K562 (cell line): ENCODE results near the gene SERPINE2.

Source experiments
- BDP1 ChIP-seq: IDR thresholded peaks from 3 replicates; pipeline ENCODE4 v1.6.1; 2011; ENCODE audit not compliant: insufficient read length, insufficient read depth
- CBX8 ChIP-seq: fragments of 200-600 bp; sonication (generic); IDR thresholded peaks from 2 replicates; pipeline ENCODE4 v1.6.1; 2012; ENCODE audit warnings: borderline replicate concordance, mixed run types, low read depth, mild to moderate bottlenecking, moderate library complexity, mixed read lengths, low read length, control low read depth, inconsistent platforms; ENCODE audit not compliant: poor library complexity, severe bottlenecking; ENCODE audit errors: extremely low read depth
- FOXK1 ChIP-seq: sonication (generic); formaldehyde crosslinking; IDR thresholded peaks from 2 replicates; pipeline ENCODE4 v1.8.0; 2022; ENCODE audit warnings: missing genetic modification reagents, mild to moderate bottlenecking, borderline replicate concordance
- KHSRP ChIP-seq: fragments of 450-650 bp; IDR thresholded peaks from 2 replicates; pipeline ENCODE4 v1.6.1; 2017
- RAD21 ChIP-seq, 2 experiments: fragments of 250-450 bp in 1 of 2; fragments of 450-650 bp in 1 of 2; sonication (Bioruptor Pico) in 1 of 2; formaldehyde crosslinking in 1 of 2; IDR thresholded peaks in 1 of 2; conservative IDR thresholded peaks in 1 of 2; 2 replicates each; pipeline versions ENCODE4 v1.4.0 to v1.8.0; 2020 to 2022; ENCODE audit warnings: mild to moderate bottlenecking in 2 of 2, moderate library complexity in 1 of 2
- RNF2 ChIP-seq: sonication (generic); IDR thresholded peaks from 2 replicates; pipeline ENCODE4 v1.6.1; 2016
- ZNF316 ChIP-seq: fragments of 450-650 bp; IDR thresholded peaks from 2 replicates; pipeline ENCODE4 v1.6.1; 2016
- ZNF445 ChIP-seq: fragments of 250-450 bp; sonication (Bioruptor Pico); IDR thresholded peaks from 2 replicates; pipeline ENCODE4 v1.4.0; 2020; ENCODE audit warnings: low read depth, mild to moderate bottlenecking, moderate library complexity
- TF ChIP-seq, protein P1 (sequence below), 3 experiments: IDR thresholded peaks in 2 of 3; conservative IDR thresholded peaks in 1 of 3; 2 replicates each; pipeline ENCODE4 v1.5.1; 2011 to 2012; ENCODE audit warnings: low read length in 3 of 3, mild to moderate bottlenecking in 3 of 3, control low read depth in 2 of 3, improper control_type of control experiment in 1 of 3, inconsistent platforms in 1 of 3, low read depth in 1 of 3, mixed read lengths in 1 of 3, moderate library complexity in 1 of 3; ENCODE audit not compliant: insufficient read depth in 2 of 3
- TF ChIP-seq, protein P2 (sequence below): fragments of 250-450 bp; sonication (Bioruptor Pico); IDR thresholded peaks from 2 replicates; pipeline ENCODE4 v1.5.0; 2021
- TF ChIP-seq, protein P3 (sequence below): fragments of 200-400 bp; formaldehyde crosslinking; IDR thresholded peaks from 2 replicates; pipeline ENCODE4 v1.6.1; 2017; ENCODE audit warnings: mild to moderate bottlenecking, low read depth, low read length, moderate library complexity
- TF ChIP-seq, protein P4 (sequence below): sonication (generic); formaldehyde crosslinking; IDR thresholded peaks from 2 replicates; pipeline ENCODE4 v1.9.0; 2022; ENCODE audit warnings: mild to moderate bottlenecking, missing genetic modification reagents

DNA sequence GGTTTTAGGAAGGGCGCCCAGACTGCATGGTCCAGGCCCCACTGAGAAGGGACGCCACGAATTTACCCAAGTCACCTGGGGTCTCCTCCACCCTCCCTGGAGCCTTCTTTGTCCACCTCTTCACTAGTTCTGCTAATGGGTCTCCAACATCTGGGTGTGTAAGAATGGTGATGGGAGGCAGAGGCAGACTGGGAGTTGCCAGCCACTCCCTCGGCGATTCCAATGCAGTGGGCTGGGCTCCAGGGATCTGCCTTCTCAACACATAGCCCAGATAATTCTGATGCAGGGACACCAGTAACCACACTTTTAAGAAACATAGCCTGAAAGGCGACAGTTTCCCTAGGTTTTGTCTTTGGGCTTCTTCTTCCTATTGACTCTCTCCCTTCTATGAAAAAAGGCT, 42.7 kb downstream of the SERPINE2 start:
- TF ChIP-seq CBX8 (no peak), RAD21 (CRISPR knock-in tag; conservative IDR thresholded peaks at IDR 0.05 in 1 of 2, IDR thresholded peaks at IDR 0.05 in 1 of 2) (no peak), ZNF316 (no peak), BDP1 (no peak), FOXK1 (CRISPR knock-in tag) (no peak), KHSRP (no peak), RNF2 (no peak), ZNF445 (CRISPR knock-in tag) (no peak)
- TF ChIP-seq, protein P1, sequence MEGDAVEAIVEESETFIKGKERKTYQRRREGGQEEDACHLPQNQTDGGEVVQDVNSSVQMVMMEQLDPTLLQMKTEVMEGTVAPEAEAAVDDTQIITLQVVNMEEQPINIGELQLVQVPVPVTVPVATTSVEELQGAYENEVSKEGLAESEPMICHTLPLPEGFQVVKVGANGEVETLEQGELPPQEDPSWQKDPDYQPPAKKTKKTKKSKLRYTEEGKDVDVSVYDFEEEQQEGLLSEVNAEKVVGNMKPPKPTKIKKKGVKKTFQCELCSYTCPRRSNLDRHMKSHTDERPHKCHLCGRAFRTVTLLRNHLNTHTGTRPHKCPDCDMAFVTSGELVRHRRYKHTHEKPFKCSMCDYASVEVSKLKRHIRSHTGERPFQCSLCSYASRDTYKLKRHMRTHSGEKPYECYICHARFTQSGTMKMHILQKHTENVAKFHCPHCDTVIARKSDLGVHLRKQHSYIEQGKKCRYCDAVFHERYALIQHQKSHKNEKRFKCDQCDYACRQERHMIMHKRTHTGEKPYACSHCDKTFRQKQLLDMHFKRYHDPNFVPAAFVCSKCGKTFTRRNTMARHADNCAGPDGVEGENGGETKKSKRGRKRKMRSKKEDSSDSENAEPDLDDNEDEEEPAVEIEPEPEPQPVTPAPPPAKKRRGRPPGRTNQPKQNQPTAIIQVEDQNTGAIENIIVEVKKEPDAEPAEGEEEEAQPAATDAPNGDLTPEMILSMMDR (IDR thresholded peaks at IDR 0.05 in 2 of 3, conservative IDR thresholded peaks at IDR 0.05 in 1 of 3; ENCODE audit: insufficient read depth in 2 of 3, low read depth in 1 of 3, low read length in 3 of 3), result no peak
- TF ChIP-seq, protein P2, sequence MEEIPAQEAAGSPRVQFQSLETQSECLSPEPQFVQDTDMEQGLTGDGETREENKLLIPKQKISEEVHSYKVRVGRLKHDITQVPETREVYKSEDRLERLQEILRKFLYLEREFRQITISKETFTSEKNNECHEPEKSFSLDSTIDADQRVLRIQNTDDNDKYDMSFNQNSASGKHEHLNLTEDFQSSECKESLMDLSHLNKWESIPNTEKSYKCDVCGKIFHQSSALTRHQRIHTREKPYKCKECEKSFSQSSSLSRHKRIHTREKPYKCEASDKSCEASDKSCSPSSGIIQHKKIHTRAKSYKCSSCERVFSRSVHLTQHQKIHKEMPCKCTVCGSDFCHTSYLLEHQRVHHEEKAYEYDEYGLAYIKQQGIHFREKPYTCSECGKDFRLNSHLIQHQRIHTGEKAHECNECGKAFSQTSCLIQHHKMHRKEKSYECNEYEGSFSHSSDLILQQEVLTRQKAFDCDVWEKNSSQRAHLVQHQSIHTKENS (CRISPR knock-in tag), result no peak
- TF ChIP-seq, protein P3, sequence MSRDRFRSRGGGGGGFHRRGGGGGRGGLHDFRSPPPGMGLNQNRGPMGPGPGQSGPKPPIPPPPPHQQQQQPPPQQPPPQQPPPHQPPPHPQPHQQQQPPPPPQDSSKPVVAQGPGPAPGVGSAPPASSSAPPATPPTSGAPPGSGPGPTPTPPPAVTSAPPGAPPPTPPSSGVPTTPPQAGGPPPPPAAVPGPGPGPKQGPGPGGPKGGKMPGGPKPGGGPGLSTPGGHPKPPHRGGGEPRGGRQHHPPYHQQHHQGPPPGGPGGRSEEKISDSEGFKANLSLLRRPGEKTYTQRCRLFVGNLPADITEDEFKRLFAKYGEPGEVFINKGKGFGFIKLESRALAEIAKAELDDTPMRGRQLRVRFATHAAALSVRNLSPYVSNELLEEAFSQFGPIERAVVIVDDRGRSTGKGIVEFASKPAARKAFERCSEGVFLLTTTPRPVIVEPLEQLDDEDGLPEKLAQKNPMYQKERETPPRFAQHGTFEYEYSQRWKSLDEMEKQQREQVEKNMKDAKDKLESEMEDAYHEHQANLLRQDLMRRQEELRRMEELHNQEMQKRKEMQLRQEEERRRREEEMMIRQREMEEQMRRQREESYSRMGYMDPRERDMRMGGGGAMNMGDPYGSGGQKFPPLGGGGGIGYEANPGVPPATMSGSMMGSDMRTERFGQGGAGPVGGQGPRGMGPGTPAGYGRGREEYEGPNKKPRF, result no peak
- TF ChIP-seq, protein P4, sequence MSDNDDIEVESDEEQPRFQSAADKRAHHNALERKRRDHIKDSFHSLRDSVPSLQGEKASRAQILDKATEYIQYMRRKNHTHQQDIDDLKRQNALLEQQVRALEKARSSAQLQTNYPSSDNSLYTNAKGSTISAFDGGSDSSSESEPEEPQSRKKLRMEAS (CRISPR knock-in tag), result no peak
